GM20000 (cell line): ENCODE measurements around the gene SH3D19.

Experiments
- DNase-seq: peaks from one replicate; pipeline ENCODE4 v3.0.0; 2012; ENCODE audit warnings: low spot score
- CTCF ChIP-seq: IDR thresholded peaks from 2 replicates; pipeline ENCODE4 v1.5.1; 2012; ENCODE audit warnings: mild to moderate bottlenecking, control low read depth; ENCODE audit errors: extremely low read depth, missing control alignments

Gene SH3D19

DNA sequence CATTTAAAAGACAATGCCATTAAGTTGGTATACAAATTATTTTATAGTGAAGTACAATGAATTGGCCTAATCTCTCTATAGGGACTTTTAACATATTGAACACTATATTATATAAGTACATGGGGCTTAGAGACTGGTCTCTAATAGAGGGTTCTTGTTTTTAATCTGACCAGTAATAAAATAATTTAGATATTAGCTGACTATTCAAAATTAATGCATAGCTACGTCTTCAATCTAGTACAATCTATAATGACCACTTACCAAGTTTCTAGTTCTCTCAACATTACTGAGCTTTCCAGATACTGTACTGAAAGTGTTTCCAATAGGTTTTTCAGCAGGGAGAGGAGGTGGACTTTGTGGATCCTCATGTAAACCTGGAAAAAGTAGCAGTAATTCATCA, 166.4 kb downstream of the SH3D19 start:
- TF ChIP-seq CTCF: no peak
- no peak for DNase-seq

DNA sequence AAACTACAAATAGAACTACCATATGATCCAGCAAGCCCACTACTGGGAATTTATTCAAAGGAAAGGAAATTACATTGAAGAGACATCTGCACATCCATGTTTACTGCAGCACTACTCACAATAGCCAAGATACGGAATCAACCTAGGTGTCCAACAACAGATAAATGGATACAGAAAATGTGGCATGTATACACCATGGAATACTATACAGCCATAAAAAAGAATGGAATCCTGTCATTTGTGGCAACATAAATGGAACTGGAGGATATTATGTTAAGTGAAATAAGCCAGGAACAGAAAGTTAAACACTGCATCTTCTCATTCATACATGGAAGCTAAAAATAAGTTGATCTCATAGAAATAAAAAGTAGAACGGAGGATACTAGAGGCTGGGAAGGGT, 167.9 kb downstream of the SH3D19 start:
- no peak for TF ChIP-seq CTCF
- DNase-seq: no peak

- no peak for TF ChIP-seq CTCF
- no peak for DNase-seq
Observed at GRCh38 chr4:151153585-151153984, 171.8 kb downstream of the SH3D19 start.

DNA sequence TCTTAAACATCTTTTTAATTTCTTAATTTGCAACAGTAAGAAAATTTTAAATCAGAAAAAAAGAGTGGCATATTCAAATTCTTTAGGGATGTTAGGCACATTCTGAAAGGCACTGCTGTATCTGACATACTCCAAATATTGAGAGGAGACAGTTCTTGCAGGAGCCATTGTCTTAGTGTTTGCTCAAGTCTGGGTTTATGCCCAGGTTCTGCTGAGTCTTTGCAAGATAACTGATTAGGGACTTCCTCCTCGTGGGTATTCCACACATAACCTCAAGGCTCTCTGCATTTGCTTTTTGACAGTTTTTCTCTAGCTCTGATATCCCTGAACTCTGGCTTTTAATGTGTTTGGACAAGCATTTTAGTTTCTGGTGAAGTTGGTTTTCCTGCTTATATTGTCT, 173.4 kb downstream of the SH3D19 start:
- TF ChIP-seq CTCF: no peak
- DNase-seq: no peak

- DNase-seq: no peak
- TF ChIP-seq CTCF: no peak
Observed at GRCh38 chr4:151150821-151151580, 174.4 kb downstream of the SH3D19 start.

DNA sequence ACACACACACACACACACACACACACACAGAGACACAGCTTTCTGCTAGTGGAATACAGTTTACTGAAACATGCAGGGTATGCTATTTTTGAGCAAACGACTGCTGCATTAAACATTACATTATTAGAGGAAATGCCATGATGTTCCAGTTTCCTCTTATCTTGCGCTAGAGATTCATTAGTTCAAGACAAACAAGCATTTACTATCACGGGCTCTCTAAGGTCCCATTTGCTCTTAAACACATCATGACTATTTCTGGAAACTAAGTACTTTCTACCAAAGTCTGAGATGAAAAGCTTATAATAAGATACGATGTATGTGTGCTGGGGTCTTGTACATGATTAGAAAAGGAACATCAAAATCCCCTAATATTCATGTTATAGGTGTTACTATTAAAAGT, 177.1 kb downstream of the SH3D19 start:
- no peak for TF ChIP-seq CTCF
- no peak for DNase-seq

GRCh38 chr4:151147000-151147399, 178.4 kb downstream of the SH3D19 start:
- no peak for TF ChIP-seq CTCF
- DNase-seq: no peak
